Motor neuron (in vitro differentiated cells): ENCODE results near the gene B3GALT6. TPM values are rescaled to one million over a fixed set of nuclear protein-coding genes. Genes with fewer than 3 reads are reported as not detected.
"Not testable (repeated sequence)": the region's sequence is repeated elsewhere in the genome, so short reads cannot be mapped to it uniquely, and the experiment has no call there.

Source experiments
- ATAC-seq, 8 experiments: fragments of 200-7000 bp; cut with Tn5 transposase; replicated peaks in 6 of 8; 2 replicates each; pipeline ENCODE4 v1.8.0; 2021; ENCODE audit warnings: mild to moderate bottlenecking in 8 of 8, moderate library complexity in 8 of 8
- H3K27ac ChIP-seq, 2 donors: fragments of 250-450 bp; sonication (Bioruptor Pico); 2 replicates each; pipeline ENCODE4 v1.9.0; 2021; ENCODE audit warnings: antibody characterized with exemption in 2 of 2, mild to moderate bottlenecking in 2 of 2, moderate library complexity in 1 of 2
- H3K4me1 ChIP-seq, 2 donors: fragments of 250-450 bp; sonication (Bioruptor Pico); replicated peaks in 1 of 2; 2 replicates each; pipeline ENCODE4 v1.6.1; 2021; ENCODE audit warnings: antibody characterized with exemption in 2 of 2, mild to moderate bottlenecking in 2 of 2, moderate library complexity in 1 of 2
- H3K4me3 ChIP-seq, 5 donors: fragments of 250-450 bp; sonication (Bioruptor Pico); 2 replicates each; pipeline ENCODE4 v1.9.0; 2021; ENCODE audit warnings: antibody characterized with exemption in 5 of 5, mild to moderate bottlenecking in 5 of 5, moderate library complexity in 4 of 5
- WGBS, 10 experiments: fragments of 450-650 bp; shearing (Covaris generic); methylation state at CpG; one replicate each; pipeline ENCODE4 v1.0.0; 2022; 5-methylcytosine and 5-hydroxymethylcytosine counted together
- in situ Hi-C, 9 experiments: fragments of 400-800 bp; cut with MboI; loops; one replicate each; pipeline ENCODE4 v1.15.0; 2021; ENCODE audit warnings: low sequenced_read_pairs in 9 of 9, low pct_unique_long_range_greater_than_20kb in 2 of 9; ENCODE audit not compliant: unreplicated experiment in 9 of 9
- total RNA-seq, 8 experiments: library from RNA; unstranded; fragments of 300-600 nt; gene quantifications; 2 replicates each; pipeline versions ENCODE4 v1.2.3 to v1.2.4, GENCODE V29; 2022

B3GALT6 gene
- total RNA-seq, 8 experiments from 2014 or later = 9.7 to 36.9 (median 19.7) TPM

DNA sequence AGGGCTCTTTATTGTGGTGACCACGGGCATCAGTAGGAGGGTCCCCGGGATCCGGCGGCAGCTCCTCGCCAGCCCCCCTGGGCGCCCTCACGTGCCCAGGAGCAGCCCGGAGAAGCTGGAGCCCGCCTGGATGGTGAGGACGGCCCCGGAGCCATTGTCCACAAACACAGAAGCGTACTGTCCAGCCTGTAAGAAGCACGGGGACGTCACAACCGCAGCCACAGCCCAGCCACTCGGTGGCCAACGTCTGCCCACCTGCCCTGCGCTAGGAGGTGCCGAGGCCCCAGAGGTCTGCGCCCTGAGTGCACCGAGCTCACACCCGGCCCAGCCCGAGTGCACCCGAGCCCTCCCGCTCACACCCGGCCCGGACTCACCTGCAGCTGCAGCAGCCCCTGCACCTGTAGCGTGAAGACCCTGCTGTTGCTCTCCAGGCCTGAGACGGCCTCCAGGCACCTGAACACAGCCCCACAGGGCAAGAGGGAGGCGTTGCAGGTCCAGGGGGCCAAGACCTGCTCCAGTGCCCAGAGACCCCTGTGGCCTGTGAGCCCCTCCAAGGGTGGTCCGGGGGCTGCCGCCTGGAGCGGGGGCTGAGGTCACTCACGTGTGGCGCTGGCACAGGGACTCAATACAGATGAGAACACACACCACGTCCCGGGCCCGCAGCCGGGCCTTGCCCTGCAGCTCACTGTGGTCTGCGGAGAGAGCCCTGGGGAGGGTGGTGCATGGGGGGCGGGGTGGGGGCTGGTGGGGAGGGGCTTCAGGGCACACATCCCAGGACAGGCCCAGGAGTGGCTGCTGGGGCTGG is 10.6 kb downstream of the B3GALT6 start:
- no peak overlapping the region for H3K27ac ChIP-seq
- ATAC-seq = no peak
- H3K4me3 ChIP-seq = no peak overlapping the region
- in situ Hi-C loops = no loop called here
- WGBS, 10 experiments = 51 to 87% (median 83%) methylated on average over 1 to 9 of the region's 41 CpGs; no CpG with 5 or more reads in 5 of the 10 experiments
- peaks cover 42 to 46% of the 10 kb centered on the region in 2 donors for H3K4me1 ChIP-seq

DNA sequence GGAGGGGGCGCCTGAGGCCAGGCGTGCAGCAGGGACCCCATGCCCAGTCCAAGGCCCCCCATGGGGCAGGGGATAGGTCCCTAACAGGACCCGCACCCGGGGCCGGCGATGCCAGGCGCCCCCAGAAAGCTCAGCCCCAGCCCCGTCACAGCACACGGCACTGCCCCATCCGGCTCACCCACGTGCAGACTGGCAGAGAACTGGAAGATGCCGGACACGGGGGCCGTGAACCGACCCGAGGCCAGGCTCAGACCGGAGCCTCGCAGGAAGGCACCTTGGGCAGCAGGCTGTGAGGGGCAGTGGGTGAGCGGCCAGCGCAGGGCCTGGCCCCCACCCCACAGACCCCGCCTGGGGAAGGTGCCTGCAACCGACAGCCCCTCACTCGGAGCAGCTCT is 11.2 kb downstream of the B3GALT6 start:
- peaks cover 36 to 40% of the 10 kb centered on the region in 2 donors for H3K4me1 ChIP-seq
- H3K4me3 ChIP-seq = no peak overlapping the region
- in situ Hi-C loops = no loop called here
- H3K27ac ChIP-seq = no peak overlapping the region
- ATAC-seq = no peak
- 87 to 100% (median 89%) methylated on average over 3 to 7 of the region's 23 CpGs; no CpG with 5 or more reads in 7 of the 10 experiments for WGBS, 10 experiments

DNA sequence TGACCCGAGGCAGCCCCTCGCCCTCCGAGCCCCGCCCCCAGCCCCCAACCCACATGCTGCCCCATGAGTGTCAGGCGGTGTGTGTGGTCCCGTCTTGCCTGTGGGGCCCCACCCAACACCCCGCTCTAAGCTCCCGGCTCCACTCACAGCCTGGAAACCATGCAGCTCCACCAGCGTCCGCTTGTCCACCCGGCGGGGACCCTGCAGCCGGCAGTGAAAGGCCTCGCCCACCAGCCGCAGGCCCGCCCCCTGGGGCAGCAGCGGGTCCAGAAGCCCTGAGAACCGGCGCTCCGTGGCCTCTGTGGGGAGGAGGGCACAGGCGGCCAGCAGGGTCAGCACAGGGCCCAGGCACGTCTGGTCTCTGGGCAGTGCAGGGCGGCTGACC is 11.8 kb downstream of the B3GALT6 start:
- Histone ChIP-seq H3K27ac (no peak overlapping the region), H3K4me1 (peaks cover 32 to 35% of the 10 kb centered on the region in 2 donors), H3K4me3 (no peak overlapping the region)
- peak in 2 of 8 experiments; percentile 5 to 8 for ATAC-seq
- in situ Hi-C loops = no loop called here
- WGBS, 10 experiments = 29 to 40% methylated on average over 1 to 3 of the region's 23 CpGs; no CpG with 5 or more reads in 8 of the 10 experiments

DNA sequence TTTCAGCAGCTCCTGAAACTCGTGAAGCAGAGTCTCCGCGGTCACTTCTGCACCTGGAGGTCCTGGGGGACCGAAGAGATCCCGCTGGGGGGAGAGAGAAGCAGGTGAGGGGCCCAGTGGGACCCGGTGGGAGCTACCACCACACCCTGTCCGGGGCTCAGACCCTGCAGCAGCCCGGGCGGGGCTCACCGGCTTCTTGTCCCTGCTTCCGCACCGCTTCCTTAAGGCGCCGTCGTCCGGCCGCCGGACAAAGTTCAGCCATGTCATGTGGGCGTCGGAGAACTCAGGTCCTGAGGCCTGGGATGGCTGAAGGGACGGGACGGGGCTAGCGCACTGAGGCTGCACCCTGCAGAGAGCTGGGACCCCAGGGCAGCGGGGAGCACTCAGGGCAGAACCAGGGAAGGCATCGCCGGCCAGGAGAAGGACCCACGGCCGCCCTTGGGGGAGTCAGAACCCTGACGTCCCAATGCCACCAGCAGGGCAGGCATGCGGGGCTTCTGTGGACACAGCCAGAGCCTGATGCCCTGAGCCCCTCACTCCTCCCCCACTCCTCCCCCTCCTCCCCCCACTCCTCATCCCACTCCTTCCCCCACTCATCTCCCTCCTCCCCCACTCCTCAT is 12.3 kb downstream of the B3GALT6 start:
- no peak overlapping the region for H3K4me3 ChIP-seq
- peak in 2 of 8 experiments; percentile 1 to 10 for ATAC-seq
- no peak overlapping the region for H3K27ac ChIP-seq
- WGBS, 10 experiments = 68 to 80% methylated on average over 1 to 4 of the region's 30 CpGs; no CpG with 5 or more reads in 8 of the 10 experiments
- H3K4me1 ChIP-seq = peaks cover 27 to 32% of the 10 kb centered on the region in 2 donors
- in situ Hi-C loops = no loop called here

DNA sequence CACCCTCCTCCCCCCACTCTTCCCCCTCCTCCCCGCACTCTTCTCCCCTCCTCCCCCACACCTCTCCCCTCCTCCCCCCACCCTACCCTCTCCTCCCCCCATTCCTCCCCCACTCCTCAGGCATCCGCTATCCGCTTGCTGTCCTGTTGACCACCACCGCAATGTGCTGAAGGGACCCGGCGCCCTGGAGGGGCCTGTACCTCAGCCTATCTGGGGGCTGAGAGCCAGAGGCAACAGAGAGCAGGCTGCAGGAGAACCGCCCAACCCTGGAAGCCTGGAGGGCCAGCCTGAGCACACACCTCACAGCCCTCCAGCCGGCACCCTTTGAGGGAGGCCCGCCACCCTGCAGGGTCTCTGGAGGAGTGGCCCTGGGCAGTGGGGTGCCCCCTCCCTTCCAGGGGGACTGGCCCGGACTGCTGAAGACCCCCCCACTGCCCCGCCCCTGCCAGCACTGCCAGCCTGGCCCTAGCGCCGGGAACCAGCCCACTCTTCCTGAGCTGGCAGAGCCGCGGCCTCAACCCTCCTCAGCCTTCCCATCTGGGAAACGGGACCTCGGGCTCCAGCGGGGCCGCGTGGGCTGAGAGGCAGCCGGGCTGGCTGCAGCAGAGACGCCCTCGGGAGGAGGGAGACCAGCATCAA is 13.3 kb downstream of the B3GALT6 start:
- H3K27ac ChIP-seq = no peak overlapping the region
- in situ Hi-C loops = no loop called here
- WGBS, 10 experiments = 85% methylated on average over 4 of the region's 23 CpGs; no CpG with 5 or more reads in 9 of the 10 experiments
- H3K4me3 ChIP-seq = no peak overlapping the region
- no peak for ATAC-seq
- peaks cover 17 to 25% of the 10 kb centered on the region in 2 donors for H3K4me1 ChIP-seq

DNA sequence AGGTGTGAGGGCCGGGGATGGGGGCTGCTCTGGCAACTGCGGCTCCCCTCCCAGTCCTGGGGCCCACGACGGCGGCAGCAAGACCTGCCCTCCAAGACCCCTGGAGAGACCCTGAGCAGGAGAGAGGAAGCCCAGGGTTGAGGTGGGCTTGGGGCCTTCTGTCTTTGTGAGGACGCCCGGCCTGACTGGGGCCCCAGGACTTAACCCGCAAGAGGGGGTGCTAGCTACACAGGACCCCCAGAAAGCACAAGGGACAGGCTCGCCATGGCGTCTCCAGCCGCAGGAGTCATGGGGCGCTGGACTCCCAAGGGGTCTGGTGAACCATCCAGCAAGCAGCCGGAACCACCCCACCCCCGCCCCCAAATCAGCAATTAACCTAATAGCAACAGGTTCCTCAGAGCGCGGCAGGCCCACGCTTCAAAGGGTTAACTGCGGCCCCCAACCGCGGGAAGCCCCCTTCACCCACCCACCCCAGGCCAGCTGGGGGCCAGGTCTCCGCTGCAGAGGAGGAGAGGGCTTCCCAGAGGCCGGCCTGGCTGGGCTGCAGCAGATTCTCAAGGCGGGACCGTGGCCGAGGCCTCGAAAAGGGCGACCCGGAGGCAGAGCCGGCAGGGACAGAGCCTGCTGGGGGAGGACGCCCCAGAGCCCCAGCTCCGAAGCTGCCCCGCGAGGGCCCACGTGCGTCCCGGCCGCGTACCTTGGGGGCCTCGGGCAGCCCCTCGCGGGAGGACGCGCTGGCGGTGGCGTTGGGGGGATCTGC is 14.0 kb downstream of the B3GALT6 start:
- WGBS, 10 experiments = 49 to 100% (median 60%) methylated on average over 1 to 7 of the region's 45 CpGs; no CpG with 5 or more reads in 5 of the 10 experiments
- in situ Hi-C loops = no loop called here
- Histone ChIP-seq H3K4me3 (no peak overlapping the region), H3K4me1 (peaks cover 14 to 21% of the 10 kb centered on the region in 2 donors), H3K27ac (no peak overlapping the region)
- ATAC-seq = peak in 3 of 8 experiments; percentile 1 to 9 (median 3)

DNA sequence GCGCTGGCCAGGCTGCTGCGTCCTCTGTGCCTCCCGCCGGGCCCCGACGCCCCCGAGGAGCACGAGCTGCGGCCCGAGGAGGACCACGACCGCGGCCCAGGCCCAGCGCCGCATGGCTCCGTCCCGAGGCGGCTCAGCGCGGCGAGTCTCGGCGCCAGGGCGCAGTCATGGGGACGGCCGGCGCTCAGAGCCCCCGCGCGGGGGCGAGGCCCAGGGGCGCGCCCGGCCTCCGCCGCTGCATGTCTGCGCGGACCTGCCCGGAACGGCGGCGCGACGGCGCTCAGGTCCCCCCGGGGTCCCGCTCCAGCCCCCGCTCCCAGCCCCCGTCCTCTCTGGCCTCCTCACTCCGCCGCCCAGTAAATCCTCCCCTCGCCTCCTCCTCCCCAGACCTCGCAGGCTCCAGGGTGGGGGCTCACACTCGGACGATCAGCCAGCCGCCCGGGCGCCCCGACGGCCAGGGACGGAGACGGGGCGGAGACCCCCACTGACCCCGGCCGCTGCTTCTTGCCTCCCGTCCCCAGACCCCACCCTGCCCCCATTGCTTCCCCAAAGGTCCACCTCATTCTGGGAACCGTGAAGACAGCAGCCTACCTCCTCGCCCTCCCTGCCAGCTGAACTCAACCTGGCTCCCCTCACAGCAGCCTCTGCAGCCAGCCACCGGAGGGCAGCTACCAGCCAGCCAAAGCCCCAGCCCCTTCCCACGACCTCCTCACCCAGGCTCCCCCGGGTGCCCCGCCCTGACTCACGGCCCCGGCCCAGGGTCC is 14.7 kb downstream of the B3GALT6 start, which contains the start of gene C1QTNF12:
Gene C1QTNF12 (minus strand): TSS at position 146 of the 764 bp plus-strand sequence. CDS start 32 bp downstream, at position 114.
- in situ Hi-C loops = no loop called here
- WGBS, 10 experiments = 5 to 6% methylated on average over 8 to 12 of the region's 74 CpGs; no CpG with 5 or more reads in 8 of the 10 experiments
- peak; percentile 7 to 66 (median 36) for ATAC-seq

DNA sequence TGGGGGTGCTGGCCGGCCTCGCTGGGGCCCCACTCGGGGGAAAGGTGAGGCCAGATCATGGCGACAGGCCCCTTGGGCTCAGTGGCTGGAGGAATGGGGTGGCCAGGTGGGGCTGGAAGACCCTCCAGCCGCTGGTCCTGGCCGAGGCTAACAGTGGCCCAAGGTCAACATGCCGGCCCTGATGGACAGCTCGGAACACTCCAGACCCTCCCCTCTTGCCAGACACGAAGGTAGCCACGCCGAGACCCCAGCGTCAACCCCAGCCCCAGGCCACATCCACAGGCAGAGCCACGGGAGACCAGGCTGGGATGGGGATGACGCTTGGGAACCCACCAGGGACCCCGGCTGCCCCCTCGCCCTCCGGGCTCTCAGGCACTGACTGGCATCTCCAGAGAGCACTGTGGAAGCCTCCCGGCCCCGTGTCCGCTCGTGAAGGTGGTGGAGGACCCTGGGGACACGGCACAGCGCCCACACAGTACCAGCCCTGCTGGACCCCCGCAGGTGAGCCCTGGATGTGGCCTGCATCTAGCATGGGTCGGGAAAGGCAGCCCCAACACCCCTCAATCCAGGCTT is 15.4 kb downstream of the B3GALT6 start:
- in situ Hi-C loops = no loop called here
- Histone ChIP-seq H3K27ac (no peak overlapping the region), H3K4me1 (peaks cover 14 to 21% of the 10 kb centered on the region in 2 donors), H3K4me3 (no peak overlapping the region)
- WGBS, 10 experiments = 0 to 90% (median 64%) methylated on average over 1 to 17 of the region's 25 CpGs; no CpG with 5 or more reads in 5 of the 10 experiments
- ATAC-seq = peak in 2 of 8 experiments; percentile 1 to 6

More for the DNA sequence above, 14.7 kb downstream of the B3GALT6 start, which contains the start of gene C1QTNF12:
- Histone ChIP-seq H3K27ac (no peak within 1 kb of the TSS), H3K4me3 (no peak within 1 kb of the TSS), H3K4me1 (peaks cover 14 to 21% of the 10 kb centered on the region in 2 donors)

DNA sequence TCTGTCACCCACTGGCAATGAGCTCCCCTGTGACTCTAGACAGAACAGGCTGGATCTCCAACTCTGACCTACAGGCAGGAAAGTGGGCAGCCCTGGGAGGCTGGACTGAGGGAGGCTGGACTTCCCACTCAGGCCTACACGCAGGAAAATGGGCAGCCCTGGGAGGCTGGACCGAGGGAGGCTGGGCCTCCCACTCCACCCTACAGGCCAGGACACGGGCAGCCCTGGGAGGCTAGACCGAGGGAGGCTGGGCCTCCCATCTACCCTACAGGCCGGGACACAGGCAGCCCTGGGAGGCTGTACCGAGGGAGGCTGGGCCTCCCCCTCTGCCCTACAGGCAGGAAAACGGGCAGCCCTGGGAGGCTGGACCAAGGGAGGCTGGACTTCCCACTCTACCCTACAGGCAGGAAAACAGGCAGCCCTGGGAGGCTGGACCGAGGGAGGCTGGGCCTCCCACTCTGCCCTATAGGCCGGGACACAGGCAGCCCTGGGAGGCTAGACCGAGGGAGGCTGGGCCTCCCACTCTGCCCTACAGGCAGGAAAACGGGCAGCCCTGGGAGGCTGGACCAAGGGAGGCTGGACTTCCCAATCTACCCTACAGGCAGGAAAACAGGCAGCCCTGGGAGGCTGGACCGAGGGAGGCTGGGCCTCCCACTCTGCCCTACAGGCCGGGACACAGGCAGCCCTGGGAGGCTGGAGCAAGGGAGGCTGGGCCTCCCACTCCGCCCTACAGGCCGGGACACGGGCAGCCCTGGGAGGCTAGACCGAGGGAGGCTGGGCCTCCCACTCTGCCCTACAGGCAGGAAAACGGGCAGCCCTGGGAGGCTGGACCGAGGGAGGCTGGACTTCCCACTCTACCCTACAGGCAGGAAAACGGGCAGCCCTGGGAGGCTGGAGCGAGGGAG is 16.2 kb downstream of the B3GALT6 start:
- H3K4me3 ChIP-seq, ATAC-seq, H3K27ac ChIP-seq, in situ Hi-C loops: not testable (repeated sequence)
- 40 to 100% (median 55%) methylated on average over 1 to 2 of the region's 21 CpGs; no CpG with 5 or more reads in 4 of the 10 experiments for WGBS, 10 experiments
- peaks cover 12 to 21% of the 10 kb centered on the region in 2 donors for H3K4me1 ChIP-seq

DNA sequence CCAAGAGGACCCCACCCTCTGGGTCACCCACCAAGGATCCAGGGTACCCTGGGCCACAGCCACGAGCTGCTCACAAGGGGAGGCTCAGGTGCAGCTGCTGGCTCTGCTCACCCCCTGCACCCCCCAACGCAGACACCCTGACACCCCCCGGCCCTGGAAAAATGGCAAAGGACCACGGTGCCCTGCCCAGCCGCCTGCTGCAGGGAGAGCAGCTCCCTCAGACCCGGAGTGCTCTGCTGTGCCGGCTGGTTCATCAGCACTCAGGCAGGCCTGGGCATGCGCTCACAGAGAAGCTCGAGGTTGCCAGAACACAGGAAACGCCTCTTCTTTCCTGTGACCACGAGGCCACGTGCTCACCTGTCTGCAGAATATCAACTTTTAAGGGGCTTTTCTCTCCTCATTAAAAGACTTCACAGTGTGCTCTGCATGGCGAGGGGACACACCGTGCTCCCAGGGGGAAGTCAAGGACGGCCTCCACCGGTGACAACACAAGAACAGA is 18.8 kb downstream of the B3GALT6 start:
- Histone ChIP-seq H3K4me3 (no peak overlapping the region), H3K4me1 (peaks cover 3 to 12% of the 10 kb centered on the region in 2 donors), H3K27ac (no peak overlapping the region)
- in situ Hi-C loops = loop anchor here in 3 of 9 experiments (10.0 to 25.0 kb wide), 3 partner anchors 89 to 239 kb away; partner anchors contain the start of genes AGRN (in 2 of the 3), HES4 (in 2 of the 3), ISG15 (in 2 of the 3) and C1orf159 (in 1 of the 3)
- ATAC-seq = peak in 1 of 8 experiments; percentile 8
- 50 to 88% (median 75%) methylated on average over 1 to 10 of the region's 16 CpGs; no CpG with 5 or more reads in 6 of the 10 experiments for WGBS, 10 experiments
